H1 (cell line): ENCODE results near the gene SBNO2. TPM values are rescaled to one million over a fixed set of nuclear protein-coding genes. Genes with fewer than 3 reads are reported as not detected.

Source experiments
- BRCA1 ChIP-seq: IDR thresholded peaks from 2 replicates; pipeline ENCODE4 v1.6.1; 2012; ENCODE audit warnings: low read depth, low read length, improper control_type of control experiment
- CHD1 ChIP-seq: IDR thresholded peaks from 2 replicates; pipeline ENCODE4 v1.6.1; 2012; ENCODE audit warnings: low read depth, low read length, improper control_type of control experiment
- CHD7 ChIP-seq: fragments of 300-600 bp; sonication (generic); IDR thresholded peaks from 2 replicates; pipeline ENCODE4 v1.7.1; 2012; ENCODE audit warnings: low read length, moderate library complexity, mild to moderate bottlenecking, inconsistent platforms; ENCODE audit not compliant: insufficient replicate concordance
- HDAC6 ChIP-seq: IDR thresholded peaks from one replicate; pipeline ENCODE4 v1.7.1; 2012; ENCODE audit warnings: low read depth, mild to moderate bottlenecking, inconsistent platforms, low read length, moderate library complexity
- MAX ChIP-seq: IDR thresholded peaks from 2 replicates; pipeline ENCODE4 v1.6.1; 2012; ENCODE audit warnings: inconsistent platforms
- RFX5 ChIP-seq: IDR thresholded peaks from 2 replicates; pipeline ENCODE4 v1.6.1; 2011; ENCODE audit warnings: low read depth, low read length, improper control_type of control experiment, borderline replicate concordance
- RNF2 ChIP-seq: fragments of 200-900, 300-1000 bp; sonication (generic); IDR thresholded peaks from 2 replicates; pipeline ENCODE4 v1.7.1; 2016; ENCODE audit warnings: borderline replicate concordance, low read depth, mild to moderate bottlenecking, antibody characterized with exemption, low read length; ENCODE audit not compliant: poor library complexity, severe bottlenecking; ENCODE audit errors: missing control alignments
- polyA plus RNA-seq, 7 experiments: library from polyadenylated mRNA; depleted of rRNA in 3 of 7; stranded (reverse) in 5 of 7; unstranded in 2 of 7; fragments of >200 nt in 5 of 7; fragments of 200-250 nt in 2 of 7; gene quantifications; 1 replicate in 5 of 7; 2 replicates in 1 of 7; 4 replicates in 1 of 7; pipeline versions ENCODE4 v1.2.1 to v1.2.3, GENCODE V29; 2011 to 2013; ENCODE audit warnings: missing spikeins in 2 of 7, mixed read lengths in 2 of 7
- total RNA-seq: library from RNA; stranded (reverse); fragmentation: NEBNext Ultra II Directional; extraction: Animal tissue kit (Norgen Biotek cat#: 25700); gene quantifications from 2 replicates; pipeline ENCODE4 v1.2.1, GENCODE V29; 2021
- TF ChIP-seq, protein P1 (sequence below): IDR thresholded peaks from 2 replicates; pipeline ENCODE4 v1.6.1; 2012; ENCODE audit warnings: inconsistent platforms

SBNO2 gene
- total and polyA plus RNA-seq, 2 of the 8 experiments (the other 6 are each of a cell fraction or from before 2014, with no cell fraction given), result 12.2 to 31.4 TPM

GRCh38 chr19:1070931-1071791 lies 102.9 kb downstream of the SBNO2 start (continued):
- TF ChIP-seq, protein P1, sequence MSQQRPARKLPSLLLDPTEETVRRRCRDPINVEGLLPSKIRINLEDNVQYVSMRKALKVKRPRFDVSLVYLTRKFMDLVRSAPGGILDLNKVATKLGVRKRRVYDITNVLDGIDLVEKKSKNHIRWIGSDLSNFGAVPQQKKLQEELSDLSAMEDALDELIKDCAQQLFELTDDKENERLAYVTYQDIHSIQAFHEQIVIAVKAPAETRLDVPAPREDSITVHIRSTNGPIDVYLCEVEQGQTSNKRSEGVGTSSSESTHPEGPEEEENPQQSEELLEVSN, result peak; percentile 86
- TF ChIP-seq RFX5, result no peak
- TF ChIP-seq MAX, result peak; percentile 90
- TF ChIP-seq HDAC6, result no peak
- TF ChIP-seq CHD7, result no peak
- no peak for TF ChIP-seq RNF2
- no peak for TF ChIP-seq CHD1
- TF ChIP-seq BRCA1, result no peak
